HFFc6 (cell line): ENCODE results near the gene MKLN1. TPM values are rescaled to one million over a fixed set of nuclear protein-coding genes. Genes with fewer than 3 reads are reported as not detected.
A peak's percentile ranks its signal among the peaks of the same experiment; 100 is the strongest.
"Not testable (repeated sequence)": the region's sequence is repeated elsewhere in the genome, so short reads cannot be mapped to it uniquely, and the experiment has no call there.

Experiments used
- DNase-seq: peaks from one replicate; pipeline ENCODE4 v3.0.0-alpha.2; 2018
- H3K27ac Mint-ChIP-seq: 2 replicates; pipeline ENCODE4 v1.8.0; 2020; ENCODE audit warnings: mild to moderate bottlenecking, mixed read lengths
- H3K27me3 Mint-ChIP-seq: 2 replicates; pipeline ENCODE4 v1.8.0; 2021; ENCODE audit warnings: mild to moderate bottlenecking, moderate library complexity, mixed read lengths; ENCODE audit not compliant: insufficient read depth
- H3K36me3 Mint-ChIP-seq: 2 replicates; pipeline ENCODE4 v1.8.0; 2021; ENCODE audit warnings: low read depth, mixed read lengths
- H3K4me1 Mint-ChIP-seq: 2 replicates; pipeline ENCODE4 v1.8.0; 2020; ENCODE audit warnings: low read depth, mixed read lengths
- H3K4me3 Mint-ChIP-seq: 2 replicates; pipeline ENCODE4 v1.8.0; 2020; ENCODE audit warnings: mild to moderate bottlenecking, moderate library complexity, mixed read lengths
- H3K9me3 Mint-ChIP-seq: 2 replicates; pipeline ENCODE4 v1.8.0; 2020; ENCODE audit warnings: mild to moderate bottlenecking, mixed read lengths
- CTCF ChIP-seq: fragments of 200-600 bp; sonication (generic); IDR thresholded peaks from 2 replicates; pipeline ENCODE4 v1.5.0; 2021; ENCODE audit warnings: antibody characterized with exemption, mild to moderate bottlenecking
- total RNA-seq, 6 experiments: library from RNA; stranded (reverse); fragmentation: NEBNext Ultra II Directional; extraction: Animal tissue kit (Norgen Biotek cat#: 25700); gene quantifications; 2 replicates in 1 of 6; 3 replicates in 5 of 6; pipeline ENCODE4 v1.2.3, GENCODE V29; 2021

Gene MKLN1
- total RNA-seq, 6 experiments from 2014 or later = 31.9 to 44.7 (median 38.6) TPM

- TF ChIP-seq CTCF = peak; percentile 78
- H3K27ac Mint-ChIP-seq = no peak overlapping the region
- peaks cover 4% of the 10 kb centered on the region for H3K27me3 Mint-ChIP-seq
- peaks cover 17% of the 10 kb centered on the region for H3K4me1 Mint-ChIP-seq
- DNase-seq = peak; percentile 28
- peaks cover 25% of the 10 kb centered on the region for H3K9me3 Mint-ChIP-seq
- H3K36me3 Mint-ChIP-seq = peaks cover 18% of the 10 kb centered on the region
- no peak overlapping the region for H3K4me3 Mint-ChIP-seq
Measured at GRCh38 chr7:131302876-131303707, 24.6 kb upstream of the MKLN1 start.

DNA sequence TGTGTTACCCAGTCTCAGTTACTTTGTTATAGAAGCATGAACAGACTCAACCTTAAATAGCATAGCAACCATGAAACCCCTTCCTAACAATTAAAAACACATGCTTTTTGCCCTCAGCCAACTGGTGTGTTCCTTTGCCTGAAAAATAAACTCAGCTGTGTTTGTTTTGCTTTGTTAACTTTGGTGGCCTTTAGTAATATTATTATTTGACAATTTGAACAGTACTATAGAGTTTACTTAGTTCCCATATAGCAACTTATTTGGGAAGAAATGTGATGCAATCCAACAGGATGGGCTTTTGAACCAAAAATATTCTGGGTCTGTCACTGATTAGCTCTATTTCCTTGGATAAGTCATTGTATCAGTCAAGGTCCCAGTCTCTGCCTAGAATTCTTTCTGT, 22.5 kb upstream of the MKLN1 start:
- no peak overlapping the region for H3K4me3 Mint-ChIP-seq
- H3K27ac Mint-ChIP-seq = no peak overlapping the region
- H3K27me3 Mint-ChIP-seq = peaks cover 4% of the 10 kb centered on the region
- no peak for DNase-seq
- peaks cover 11% of the 10 kb centered on the region for H3K4me1 Mint-ChIP-seq
- peaks cover 19% of the 10 kb centered on the region for H3K36me3 Mint-ChIP-seq
- no peak for TF ChIP-seq CTCF
- H3K9me3 Mint-ChIP-seq = peaks cover 27% of the 10 kb centered on the region

DNA sequence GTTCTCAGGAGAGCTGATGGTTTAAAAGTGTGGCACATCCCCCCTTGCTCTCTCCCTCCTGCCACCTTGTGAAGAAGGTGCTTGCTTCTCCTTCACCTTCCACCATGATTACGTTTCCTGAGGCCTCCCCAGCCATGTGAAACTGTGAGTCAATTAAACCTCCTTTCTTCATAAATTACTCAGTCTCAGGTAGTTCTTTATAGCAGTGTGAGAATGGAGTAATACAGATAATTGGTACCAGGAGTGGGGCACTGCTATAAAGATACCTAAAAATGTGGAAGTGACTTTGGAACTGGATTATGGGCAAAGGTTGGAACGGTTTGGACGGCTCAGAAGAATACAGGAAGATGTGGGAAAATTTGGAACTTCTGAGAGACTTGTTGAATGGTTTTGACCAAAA, 21.6 kb upstream of the MKLN1 start:
- H3K27me3 Mint-ChIP-seq, H3K4me3 Mint-ChIP-seq, H3K27ac Mint-ChIP-seq, H3K4me1 Mint-ChIP-seq, DNase-seq: not testable (repeated sequence)
- H3K36me3 Mint-ChIP-seq = peaks cover 25% of the 10 kb centered on the region
- peaks cover 27% of the 10 kb centered on the region for H3K9me3 Mint-ChIP-seq

- no peak for TF ChIP-seq CTCF
- Mint-ChIP-seq H3K4me3 (no peak overlapping the region), H3K36me3 (peaks cover 25% of the 10 kb centered on the region), H3K9me3 (peaks cover 27% of the 10 kb centered on the region), H3K27me3 (no peaks in the 10 kb centered on the region), H3K4me1 (no peaks in the 10 kb centered on the region; the same call in none of the 2 replicates), H3K27ac (no peak overlapping the region)
- no peak for DNase-seq
Measured at GRCh38 chr7:131306777-131307176, 20.9 kb upstream of the MKLN1 start.

- no peaks in the 10 kb centered on the region; the same call in 1 of the 2 replicates for H3K4me1 Mint-ChIP-seq
- no peak for TF ChIP-seq CTCF
Measured at GRCh38 chr7:131307627-131308026, 20.0 kb upstream of the MKLN1 start.

DNA sequence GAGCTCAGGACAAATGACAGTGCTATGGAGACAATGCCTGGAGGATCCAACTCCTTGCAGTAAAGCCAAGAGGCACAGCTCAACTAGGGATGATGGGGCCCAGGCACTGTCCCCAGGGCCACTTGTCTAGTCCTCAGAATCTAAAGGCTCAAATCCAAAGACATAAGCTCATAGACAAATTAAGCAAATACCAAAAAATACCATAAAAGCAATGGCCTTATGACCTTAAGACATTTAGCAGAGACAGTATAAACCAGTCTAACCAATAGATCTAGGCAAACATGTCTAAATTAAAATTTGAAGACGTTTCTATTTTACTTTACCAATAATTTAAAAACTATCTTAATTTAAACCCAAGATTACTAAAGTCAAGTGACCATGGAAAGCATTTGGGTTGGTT, 14.8 kb upstream of the MKLN1 start:
- H3K9me3 Mint-ChIP-seq = peaks cover 4% of the 10 kb centered on the region

More at GRCh38 chr7:131307627-131308026, 20.0 kb upstream of the MKLN1 start:
- H3K27ac Mint-ChIP-seq = no peak overlapping the region
- peaks cover 27% of the 10 kb centered on the region for H3K9me3 Mint-ChIP-seq
- H3K27me3 Mint-ChIP-seq = no peaks in the 10 kb centered on the region
- no peak for DNase-seq
- H3K4me3 Mint-ChIP-seq = no peak overlapping the region; the same call in 1 of the 2 replicates
- peaks cover 29% of the 10 kb centered on the region for H3K36me3 Mint-ChIP-seq

More for the DNA sequence above, 14.8 kb upstream of the MKLN1 start:
- peaks cover 24% of the 10 kb centered on the region for H3K36me3 Mint-ChIP-seq
- no peak overlapping the region for H3K27ac Mint-ChIP-seq
- no peak for DNase-seq
- H3K4me3 Mint-ChIP-seq = no peak overlapping the region
- H3K27me3 Mint-ChIP-seq = 0 out of 2 replicates have a peak, but pooled peaks cover 1% of the 10 kb centered on the region
- no peaks in the 10 kb centered on the region for H3K4me1 Mint-ChIP-seq
- no peak for TF ChIP-seq CTCF
